ENCODE measurements around the gene EVA1C. TPM values are rescaled to one million over a fixed set of nuclear protein-coding genes. Genes with fewer than 3 reads are reported as not detected.

The EVA1C gene
- total RNA-seq, 2 donors from 2014 or later = 25.5 to 45.9 TPM

GRCh38 chr21:32410291-32410690, 2.2 kb upstream of the EVA1C start:
- H3K4me1 ChIP-seq = peaks cover 5 to 40% of the 10 kb centered on the region in 2 donors
- H3K4me3 ChIP-seq = no peak overlapping the region
- TF ChIP-seq CTCF (IDR thresholded peaks at IDR 0.05) = no peak
- no peaks in the 10 kb centered on the region for H3K36me3 ChIP-seq
- H3K9me3 ChIP-seq = no peaks in the 10 kb centered on the region
- no peak for DNase-seq (ENCODE audit: low spot score)
- H3K27ac ChIP-seq = peak overlapping the region; percentile 99
- H3K27me3 ChIP-seq = no peaks in the 10 kb centered on the region

- peak overlapping the region; percentile 99 for H3K27ac ChIP-seq
- TF ChIP-seq CTCF (IDR thresholded peaks at IDR 0.05) = no peak
- H3K27me3 ChIP-seq = no peaks in the 10 kb centered on the region
- no peak for DNase-seq (ENCODE audit: low spot score)
- H3K9me3 ChIP-seq = no peaks in the 10 kb centered on the region
- no peaks in the 10 kb centered on the region for H3K36me3 ChIP-seq
- H3K4me3 ChIP-seq = peak overlapping the region; percentile 72 to 80
- H3K4me1 ChIP-seq = peaks cover 5 to 46% of the 10 kb centered on the region in 2 donors
Measured at GRCh38 chr21:32410916-32411315, 1.6 kb upstream of the EVA1C start.

- DNase-seq (ENCODE audit: low spot score) = peak; percentile 96
- no peaks in the 10 kb centered on the region for H3K36me3 ChIP-seq
- no peaks in the 10 kb centered on the region for H3K27me3 ChIP-seq
- H3K9me3 ChIP-seq = no peaks in the 10 kb centered on the region
- no peak for TF ChIP-seq CTCF (IDR thresholded peaks at IDR 0.05)
- H3K4me1 ChIP-seq = peaks cover 5 to 50% of the 10 kb centered on the region in 2 donors
- peak overlapping the region; percentile 72 to 80 for H3K4me3 ChIP-seq
- peak overlapping the region; percentile 99 for H3K27ac ChIP-seq
Measured at GRCh38 chr21:32411350-32412161, 950 bp upstream of the EVA1C start.

GRCh38 chr21:32413015-32413504, 554 bp downstream of the EVA1C start:
- peaks cover 5 to 55% of the 10 kb centered on the region in 2 donors for H3K4me1 ChIP-seq
- H3K9me3 ChIP-seq = no peaks in the 10 kb centered on the region
- H3K36me3 ChIP-seq = peaks cover 12% of the 10 kb centered on the region
- no peak for TF ChIP-seq CTCF (IDR thresholded peaks at IDR 0.05)
- H3K27me3 ChIP-seq = no peaks in the 10 kb centered on the region
- peak overlapping the region; percentile 99 for H3K27ac ChIP-seq
- peak overlapping the region; percentile 72 to 80 for H3K4me3 ChIP-seq
- peak; percentile 79 for DNase-seq (ENCODE audit: low spot score)

GRCh38 chr21:32413697-32414578, 1.4 kb downstream of the EVA1C start:
- Histone ChIP-seq H3K9me3 (no peaks in the 10 kb centered on the region), H3K27ac (peak overlapping the region; percentile 99), H3K27me3 (no peaks in the 10 kb centered on the region), H3K4me1 (peaks cover 5 to 63% of the 10 kb centered on the region in 2 donors), H3K36me3 (peaks cover 19% of the 10 kb centered on the region), H3K4me3 (peak overlapping the region; percentile 72 to 80)
- no peak for DNase-seq (ENCODE audit: low spot score)
- TF ChIP-seq CTCF (IDR thresholded peaks at IDR 0.05) = no peak

Data from right atrium auricular region (tissue), 2 donors.